Neuronal stem cell (in vitro differentiated cells): ENCODE measurements around the gene ETV1.
A peak's percentile ranks its signal among the peaks of the same experiment; 100 is the strongest.

Source experiments
- DNase-seq: peaks from one replicate; pipeline ENCODE4 v3.0.0-alpha.2; 2013; ENCODE audit warnings: low spot score
- H2AFZ ChIP-seq: one replicate; pipeline ENCODE4 v1.6.1; 2013; ENCODE audit warnings: mild to moderate bottlenecking, low read length, inconsistent platforms
- H2AK5ac ChIP-seq: 2 replicates; pipeline ENCODE4 v1.6.1; 2013; ENCODE audit warnings: low read depth, mild to moderate bottlenecking, inconsistent platforms, low read length, moderate library complexity, mixed read lengths
- H2BK120ac ChIP-seq: 2 replicates; pipeline ENCODE4 v1.6.1; 2013; ENCODE audit warnings: low read depth, mild to moderate bottlenecking, inconsistent platforms, low read length, moderate library complexity, mixed read lengths
- H2BK12ac ChIP-seq: one replicate; pipeline ENCODE4 v1.6.1; 2013; ENCODE audit warnings: low read length, inconsistent platforms
- H2BK15ac ChIP-seq: 2 replicates; pipeline ENCODE4 v1.6.1; 2013; ENCODE audit warnings: mild to moderate bottlenecking, low read length, inconsistent platforms, mixed read lengths
- H2BK5ac ChIP-seq: one replicate; pipeline ENCODE4 v1.6.1; 2013; ENCODE audit warnings: inconsistent platforms, mild to moderate bottlenecking, low read length, moderate library complexity
- H3K14ac ChIP-seq: one replicate; pipeline ENCODE4 v1.6.1; 2013; ENCODE audit warnings: low read length, inconsistent platforms
- H3K18ac ChIP-seq: 2 replicates; pipeline ENCODE4 v1.6.1; 2013; ENCODE audit warnings: low read length, inconsistent platforms
- H3K23ac ChIP-seq: 2 replicates; pipeline ENCODE4 v1.6.1; 2013; ENCODE audit warnings: low read depth, mild to moderate bottlenecking, mixed read lengths, low read length, inconsistent platforms; ENCODE audit not compliant: poor library complexity
- H3K27ac ChIP-seq: replicated peaks from 3 replicates; pipeline ENCODE4 v1.5.1; 2013; ENCODE audit warnings: low read length, inconsistent platforms
- H3K27me3 ChIP-seq, 3 experiments: 2 replicates each; pipeline ENCODE4 v1.6.1; 2013; ENCODE audit warnings: low read length in 3 of 3, mild to moderate bottlenecking in 2 of 3, inconsistent platforms in 1 of 3, low read depth in 1 of 3, mixed read lengths in 1 of 3, moderate library complexity in 1 of 3; ENCODE audit not compliant: control insufficient read depth in 3 of 3, insufficient read depth in 3 of 3
- H3K36me3 ChIP-seq, 2 donors: replicated peaks in 1 of 2; 2 replicates each; pipeline ENCODE4 v1.6.1; 2013; ENCODE audit warnings: low read length in 2 of 2; ENCODE audit not compliant: control insufficient read depth in 2 of 2, insufficient read depth in 2 of 2
- H3K4ac ChIP-seq: 2 replicates; pipeline ENCODE4 v1.6.1; 2013; ENCODE audit warnings: inconsistent platforms, mild to moderate bottlenecking, low read length, moderate library complexity
- H3K4me1 ChIP-seq, 2 donors: 1 replicate in 1 of 2; 2 replicates in 1 of 2; pipeline ENCODE4 v1.6.1; 2013; ENCODE audit warnings: low read length in 2 of 2, low read depth in 1 of 2; ENCODE audit not compliant: control insufficient read depth in 2 of 2, insufficient read depth in 1 of 2
- H3K4me2 ChIP-seq: one replicate; pipeline ENCODE4 v1.6.1; 2013; ENCODE audit warnings: mild to moderate bottlenecking, low read length, inconsistent platforms; ENCODE audit not compliant: insufficient read depth, poor library complexity, severe bottlenecking
- H3K4me3 ChIP-seq, 2 donors: 2 replicates each; pipeline ENCODE4 v1.5.1; 2013; ENCODE audit warnings: low read length in 2 of 2, mild to moderate bottlenecking in 2 of 2, inconsistent platforms in 1 of 2, moderate library complexity in 1 of 2
- H3K79me1 ChIP-seq: one replicate; pipeline ENCODE4 v1.6.1; 2013; ENCODE audit warnings: low read depth, mild to moderate bottlenecking, inconsistent platforms, low read length, moderate library complexity
- H3K9ac ChIP-seq: one replicate; pipeline ENCODE4 v1.6.1; 2013; ENCODE audit warnings: mild to moderate bottlenecking, low read depth, low read length, inconsistent platforms; ENCODE audit not compliant: poor library complexity
- H3K9me3 ChIP-seq, 2 donors: replicated peaks in 1 of 2; 2 replicates each; pipeline versions ENCODE3 to v1.6.1; 2013; ENCODE audit warnings: low read length in 2 of 2, mild to moderate bottlenecking in 2 of 2, inconsistent platforms in 1 of 2, low read depth in 1 of 2, mixed read lengths in 1 of 2, moderate library complexity in 1 of 2; ENCODE audit not compliant: control insufficient read depth in 2 of 2, insufficient read depth in 1 of 2
- H4K8ac ChIP-seq: one replicate; pipeline ENCODE4 v1.6.1; 2013; ENCODE audit warnings: low read depth, mild to moderate bottlenecking, inconsistent platforms, low read length, moderate library complexity
- H4K91ac ChIP-seq: one replicate; pipeline ENCODE4 v1.6.1; 2013; ENCODE audit warnings: low read length, low read depth, mild to moderate bottlenecking, inconsistent platforms; ENCODE audit not compliant: poor library complexity
- WGBS, 2 donors: extraction: QIAGEN DNeasy Blood & Tissue Kit; methylation state at CpG; one replicate each; pipeline ENCODE4 v1.1.7; 2013; ENCODE audit warnings: missing lambda C conversion rate in 2 of 2, mixed read lengths in 1 of 2; ENCODE audit not compliant: insufficient read length in 2 of 2, insufficient replicate concordance in 1 of 2; ENCODE audit errors: extremely low coverage in 2 of 2; 5-methylcytosine and 5-hydroxymethylcytosine counted together

ETV1 gene

GRCh38 chr7:14013898-14014297 lies 24.4 kb upstream of the ETV1 start:
- Histone ChIP-seq H3K79me1 (no peaks in the 10 kb centered on the region), H3K9me3 (no peaks in the 10 kb centered on the region), H3K4me3 (no peak overlapping the region), H3K14ac (no peak overlapping the region), H2AFZ (no peak overlapping the region), H3K27me3 (no peaks in the 10 kb centered on the region), H2BK15ac (no peak overlapping the region), H3K4ac (no peak overlapping the region), H2BK120ac (no peak overlapping the region), H4K91ac (no peak overlapping the region), H3K9ac (no peak overlapping the region), H3K27ac (no peak overlapping the region), H2BK12ac (no peak overlapping the region), H4K8ac (no peak overlapping the region), H3K23ac (no peak overlapping the region), H3K4me1 (peaks cover 2 to 10% of the 10 kb centered on the region in 2 donors), H3K4me2 (no peak overlapping the region), H3K18ac (no peak overlapping the region), H2BK5ac (no peak overlapping the region), H2AK5ac (no peak overlapping the region), H3K36me3 (no peaks in the 10 kb centered on the region)
- no peak for DNase-seq
- WGBS, 2 donors = no CpG with 5 or more reads among the region's 1 CpG

GRCh38 chr7:14009453-14010418 lies 20.3 kb upstream of the ETV1 start:
- H2BK5ac ChIP-seq = no peak overlapping the region
- no peak for DNase-seq
- no peak overlapping the region for H3K23ac ChIP-seq
- no peak overlapping the region for H2BK15ac ChIP-seq
- H3K4me2 ChIP-seq = no peak overlapping the region
- no peaks in the 10 kb centered on the region for H3K79me1 ChIP-seq
- no peak overlapping the region for H2AK5ac ChIP-seq
- no peak overlapping the region for H3K4me3 ChIP-seq
- H4K8ac ChIP-seq = no peak overlapping the region
- H3K9me3 ChIP-seq = no peaks in the 10 kb centered on the region
- no CpG with 5 or more reads among the region's 10 CpGs for WGBS, 2 donors
- no peaks in the 10 kb centered on the region for H3K27me3 ChIP-seq
- H3K14ac ChIP-seq = no peak overlapping the region
- H3K4me1 ChIP-seq = peaks cover 2 to 10% of the 10 kb centered on the region in 2 donors
- H3K18ac ChIP-seq = no peak overlapping the region
- H3K27ac ChIP-seq = peak overlapping the region; percentile 32
- H3K9ac ChIP-seq = no peak overlapping the region
- H3K36me3 ChIP-seq = no peaks in the 10 kb centered on the region
- no peak overlapping the region for H3K4ac ChIP-seq
- no peak overlapping the region for H4K91ac ChIP-seq
- H2BK12ac ChIP-seq = no peak overlapping the region
- peak overlapping the region; percentile 60 for H2AFZ ChIP-seq
- no peak overlapping the region for H2BK120ac ChIP-seq

GRCh38 chr7:14001139-14001538 lies 11.7 kb upstream of the ETV1 start:
- H2BK120ac ChIP-seq = no peak overlapping the region
- no CpG with 5 or more reads among the region's 3 CpGs for WGBS, 2 donors
- H3K4me1 ChIP-seq = peaks cover 1 to 10% of the 10 kb centered on the region in 2 donors
- H3K36me3 ChIP-seq = no peaks in the 10 kb centered on the region
- H3K4ac ChIP-seq = no peak overlapping the region
- no peak overlapping the region for H3K9ac ChIP-seq
- no peak overlapping the region for H2BK5ac ChIP-seq
- H2AFZ ChIP-seq = no peak overlapping the region
- H4K91ac ChIP-seq = no peak overlapping the region
- no peaks in the 10 kb centered on the region for H3K27me3 ChIP-seq
- H2AK5ac ChIP-seq = no peak overlapping the region
- no peak overlapping the region for H4K8ac ChIP-seq
- H2BK12ac ChIP-seq = no peak overlapping the region
- H3K9me3 ChIP-seq = no peaks in the 10 kb centered on the region
- H3K4me2 ChIP-seq = no peak overlapping the region
- no peak overlapping the region for H3K18ac ChIP-seq
- no peak overlapping the region for H2BK15ac ChIP-seq
- no peak overlapping the region for H3K27ac ChIP-seq
- DNase-seq = no peak
- H3K14ac ChIP-seq = no peak overlapping the region
- no peak overlapping the region for H3K23ac ChIP-seq
- H3K4me3 ChIP-seq = no peak overlapping the region
- no peaks in the 10 kb centered on the region for H3K79me1 ChIP-seq

GRCh38 chr7:14000247-14000646 lies 10.8 kb upstream of the ETV1 start:
- no peak overlapping the region for H2BK5ac ChIP-seq
- H3K23ac ChIP-seq = no peak overlapping the region
- no peak overlapping the region for H2BK15ac ChIP-seq
- peaks cover 1 to 10% of the 10 kb centered on the region in 2 donors for H3K4me1 ChIP-seq
- no peaks in the 10 kb centered on the region for H3K9me3 ChIP-seq
- H4K91ac ChIP-seq = no peak overlapping the region
- no peak overlapping the region for H3K4me2 ChIP-seq
- H4K8ac ChIP-seq = no peak overlapping the region
- no peak for DNase-seq
- no peak overlapping the region for H3K4ac ChIP-seq
- no peaks in the 10 kb centered on the region for H3K27me3 ChIP-seq
- H3K14ac ChIP-seq = no peak overlapping the region
- no peak overlapping the region for H3K18ac ChIP-seq
- no peak overlapping the region for H3K9ac ChIP-seq
- H2BK120ac ChIP-seq = no peak overlapping the region
- WGBS, 2 donors = no CpG with 5 or more reads among the region's 1 CpG
- no peak overlapping the region for H2AK5ac ChIP-seq
- H2AFZ ChIP-seq = no peak overlapping the region
- H3K79me1 ChIP-seq = no peaks in the 10 kb centered on the region
- H3K27ac ChIP-seq = no peak overlapping the region
- H3K36me3 ChIP-seq = no peaks in the 10 kb centered on the region
- no peak overlapping the region for H3K4me3 ChIP-seq
- H2BK12ac ChIP-seq = no peak overlapping the region
